K562 (cell line): ENCODE results near the gene E2F7. TPM values are rescaled to one million over a fixed set of nuclear protein-coding genes. Genes with fewer than 3 reads are reported as not detected.

Experiments
- ATAC-seq: fragments of 200-7000 bp; cut with Tn5 transposase; 3 replicates; pipeline ENCODE4 v1.9.1; 2020; ENCODE audit warnings: moderate library complexity
- BruUV-seq: library from RNA; stranded (reverse); fragments of 400-500 nt; replicated peaks from 2 replicates; lab custom pipeline; 2021; lab: Mats Ljungman, UMichigan
- CTCF ChIA-PET: fragments of 300-600 bp; formaldehyde crosslinking; extraction: SDS; loops from one replicate; lab custom pipeline; 2021; ENCODE audit warnings: low intra/inter-chr PET ratio; lab: Yijun Ruan, JAX
- POLR2A ChIA-PET: fragments of 300-600, 350-650 bp; sonication (Branson Sonifier 250); formaldehyde crosslinking; extraction: SDS; loops from one replicate; lab custom pipeline; 2021; ENCODE audit warnings: antibody characterized with exemption, inconsistent platforms; lab: Yijun Ruan, JAX
- DNase-seq, 4 experiments: peaks; one replicate each; pipeline versions ENCODE4 v3.0.0 to v3.0.0-alpha.2; 2011 to 2018; ENCODE audit warnings: low spot score in 3 of 4, mixed read lengths in 3 of 4; ENCODE audit errors: extremely low read depth in 1 of 4
- FAIRE-seq: peaks from 2 replicates; lab custom pipeline; 2011; peaks lifted over from hg19 to GRCh38; lab: Jason Lieb, UNC
- H2AFZ ChIP-seq: 2 replicates; pipeline ENCODE4 v1.6.0; 2011; ENCODE audit warnings: low read depth, low read length, control low read depth, inconsistent platforms
- H3K27ac ChIP-seq: fragments of 200-600 bp; 3 replicates; pipeline ENCODE4 v1.8.0; 2011; ENCODE audit warnings: low read depth, mild to moderate bottlenecking, control low read depth, inconsistent platforms, low read length, moderate library complexity, mixed read lengths; ENCODE audit errors: extremely low read depth
- H3K27me3 ChIP-seq, 2 experiments: fragments of 300-600 bp in 1 of 2; 2 replicates in 1 of 2; 3 replicates in 1 of 2; pipeline versions ENCODE4 v1.6.0 to v1.8.0; 2011; ENCODE audit warnings: inconsistent platforms in 2 of 2, low read length in 2 of 2, mild to moderate bottlenecking in 1 of 2, mixed read lengths in 1 of 2, moderate library complexity in 1 of 2; ENCODE audit not compliant: control insufficient read depth in 2 of 2, insufficient read depth in 2 of 2
- H3K36me3 ChIP-seq: fragments of 300-600 bp; 3 replicates; pipeline ENCODE4 v1.8.0; 2011; ENCODE audit warnings: mild to moderate bottlenecking, low read length, inconsistent platforms; ENCODE audit not compliant: control insufficient read depth, insufficient read depth
- H3K4me1 ChIP-seq, 2 experiments: fragments of 200-600 bp in 1 of 2; replicated peaks in 1 of 2; 2 replicates in 1 of 2; 3 replicates in 1 of 2; pipeline versions ENCODE4 v1.5.1 to v1.8.0; 2011; ENCODE audit warnings: inconsistent platforms in 2 of 2, low read length in 2 of 2, mild to moderate bottlenecking in 1 of 2, mixed read lengths in 1 of 2, moderate library complexity in 1 of 2; ENCODE audit not compliant: control insufficient read depth in 2 of 2, insufficient read depth in 2 of 2
- H3K4me2 ChIP-seq: 2 replicates; pipeline ENCODE4 v1.6.1; 2011; ENCODE audit warnings: low read length, control low read depth, inconsistent platforms, mixed read lengths; ENCODE audit not compliant: insufficient read depth
- H3K4me3 ChIP-seq: fragments of 200-600 bp; sonication (generic), shearing (Covaris generic); 2 replicates; pipeline ENCODE4 v1.5.1; 2016; ENCODE audit warnings: control low read depth, inconsistent platforms
- H3K79me2 ChIP-seq: fragments of 200-600 bp; 3 replicates; pipeline ENCODE4 v1.8.0; 2011; ENCODE audit warnings: low read length, inconsistent platforms; ENCODE audit not compliant: control insufficient read depth, insufficient read depth
- H3K9ac ChIP-seq, 2 experiments: 2 replicates each; pipeline versions ENCODE4 v1.6.0 to v1.6.1; 2011; ENCODE audit warnings: low read depth in 2 of 2, low read length in 2 of 2, control low read depth in 1 of 2, inconsistent platforms in 1 of 2, mild to moderate bottlenecking in 1 of 2, mixed read lengths in 1 of 2; ENCODE audit not compliant: insufficient read depth in 1 of 2
- H3K9me1 ChIP-seq: one replicate; pipeline ENCODE4 v1.6.0; 2011; ENCODE audit warnings: inconsistent platforms, mild to moderate bottlenecking, low read length, moderate library complexity; ENCODE audit not compliant: control insufficient read depth, insufficient read depth
- H3K9me3 ChIP-seq: replicated peaks from 2 replicates; pipeline ENCODE4 v1.5.1; 2011; ENCODE audit warnings: low read depth, low read length, inconsistent platforms; ENCODE audit not compliant: control insufficient read depth, insufficient read depth
- H4K20me1 ChIP-seq: replicated peaks from 2 replicates; pipeline ENCODE4 v1.6.1; 2011; ENCODE audit warnings: low read length, inconsistent platforms, mixed read lengths; ENCODE audit not compliant: control insufficient read depth, insufficient read depth
- ATF4 ChIP-seq: fragments of 450-650 bp; formaldehyde crosslinking; IDR thresholded peaks from 2 replicates; pipeline ENCODE4 v1.4.0; 2022; ENCODE audit warnings: mild to moderate bottlenecking, moderate library complexity
- COPS2 ChIP-seq: fragments of 450-650 bp; conservative IDR thresholded peaks from 2 replicates; pipeline ENCODE4 v1.6.1; 2016; ENCODE audit warnings: mild to moderate bottlenecking, moderate library complexity
- EP400 ChIP-seq: fragments of 450-650 bp; IDR thresholded peaks from 2 replicates; pipeline ENCODE4 v1.6.1; 2017; ENCODE audit warnings: antibody characterized with exemption, mild to moderate bottlenecking, moderate library complexity
- NUFIP1 ChIP-seq: fragments of 450-650 bp; IDR thresholded peaks from 2 replicates; pipeline ENCODE4 v1.6.1; 2018; ENCODE audit not compliant: partially characterized antibody
- PHF8 ChIP-seq: fragments of 200-600 bp; sonication (generic); IDR thresholded peaks from 2 replicates; pipeline ENCODE4 v1.6.1; 2012; ENCODE audit warnings: mixed run types, mild to moderate bottlenecking, inconsistent platforms, low read length, moderate library complexity, borderline replicate concordance
- POU5F1 ChIP-seq: fragments of 150-350 bp; IDR thresholded peaks from 2 replicates; pipeline ENCODE4 v1.6.1; 2014; ENCODE audit warnings: borderline replicate concordance, low read length, low read depth, mild to moderate bottlenecking; ENCODE audit not compliant: partially characterized antibody
- PPARD ChIP-seq: fragments of 250-450 bp; sonication (Bioruptor Pico); IDR thresholded peaks from 2 replicates; pipeline ENCODE4 v1.8.0; 2022; ENCODE audit warnings: inconsistent platforms, mild to moderate bottlenecking, moderate library complexity
- PRPF4 ChIP-seq: fragments of 200-400 bp; formaldehyde crosslinking; IDR thresholded peaks from one replicate; pipeline ENCODE4 v1.6.1; 2017; ENCODE audit warnings: low read length, low read depth, mild to moderate bottlenecking; ENCODE audit not compliant: insufficient read depth, poor library complexity, severe bottlenecking
- RBBP5 ChIP-seq: fragments of 200-600 bp; sonication (generic); IDR thresholded peaks from 2 replicates; pipeline ENCODE4 v1.6.1; 2012; ENCODE audit warnings: borderline replicate concordance, mild to moderate bottlenecking, low read length, control low read depth, inconsistent platforms; ENCODE audit not compliant: insufficient read depth, poor library complexity, severe bottlenecking
- SNAPC5 ChIP-seq: fragments of 250-450 bp; sonication (Bioruptor Pico); IDR thresholded peaks from 2 replicates; pipeline ENCODE4 v1.8.0; 2021; ENCODE audit warnings: moderate library complexity, mild to moderate bottlenecking, inconsistent platforms
- ZC3H4 ChIP-seq: sonication (generic); formaldehyde crosslinking; IDR thresholded peaks from 2 replicates; pipeline ENCODE4 v1.9.0; 2021; ENCODE audit warnings: missing genetic modification reagents, borderline replicate concordance
- ZFP91 ChIP-seq: sonication (generic); formaldehyde crosslinking; IDR thresholded peaks from 2 replicates; pipeline ENCODE4 v1.8.0; 2022; ENCODE audit warnings: mild to moderate bottlenecking, missing genetic modification reagents
- ZNF197 ChIP-seq: fragments of 200-800 bp; sonication (Bioruptor generic); IDR thresholded peaks from 2 replicates; pipeline ENCODE4 v1.6.1; 2016; ENCODE audit warnings: low read depth, missing genetic modification characterization, missing compliant biosample characterization
- WGBS: fragments of 100-300 bp; shearing (Covaris generic); methylation state at CpG from one replicate; pipeline ENCODE4 v1.1.6; 2016; ENCODE audit warnings: low coverage, mixed read lengths; ENCODE audit not compliant: insufficient coverage; ENCODE audit errors: missing lambda C conversion rate; 5-methylcytosine and 5-hydroxymethylcytosine counted together
- in situ Hi-C: fragments of 300-500 bp; cut with MboI; formaldehyde crosslinking; loops from 4 replicates; pipeline ENCODE4 v1.15.0; 2018; ENCODE audit warnings: inconsistent platforms, mixed read lengths
- intact Hi-C: fragments of 100-400 bp; cut with micrococcal nuclease; formaldehyde crosslinking; loops from 2 replicates; pipeline ENCODE4 v1.14.2; 2022
- polyA plus RNA-seq, 8 experiments: library from polyadenylated mRNA; depleted of rRNA in 4 of 8; stranded (reverse) in 5 of 8; unstranded in 3 of 8; fragments of >200 nt; fragmentation: Nextera tagmentation in 2 of 8; fragmentation: Illumina TruSeq in 1 of 8; extraction: Ambion mirVana in 2 of 8; extraction: Trizol in 1 of 8; gene quantifications; 2 replicates each; pipeline versions ENCODE4 v1.2.1 to v1.2.3, GENCODE V29; 2011 to 2014; ENCODE audit warnings: inconsistent platforms in 1 of 8, missing spikeins in 1 of 8
- total RNA-seq, 7 experiments: library from RNA; depleted of rRNA in 6 of 7; stranded (reverse); fragments of >200 nt in 6 of 7; fragmentation: Illumina TruSeq in 2 of 7; extraction: Trizol in 2 of 7; gene quantifications; 2 replicates each; pipeline versions ENCODE4 v1.2.1 to v1.2.3, GENCODE V29; 2011 to 2021; ENCODE audit warnings: low replicate concordance in 1 of 7

E2F7 gene
- total and polyA plus RNA-seq, 9 of the 15 experiments (the other 6 are each of a cell fraction or from before 2014, with no cell fraction given) = 3.4 to 13.6 (median 8.1) TPM

- TF ChIP-seq COPS2 (no peak), ZC3H4 (CRISPR knock-in tag) (no peak)
Measured at GRCh38 chr12:77078231-77078630, 12.9 kb upstream of the E2F7 start (continued).

- DNase-seq (no peak), ATAC-seq (no peak), FAIRE-seq (no peak)
- no peaks in the 10 kb centered on the region for H3K9me3 ChIP-seq
- TF ChIP-seq EP400 (no peak), POU5F1 (no peak), RBBP5 (no peak), PRPF4 (no peak), ZNF197 (CRISPR knock-in tag) (no peak), SNAPC5 (no peak), PHF8 (no peak), NUFIP1 (no peak), PPARD (CRISPR knock-in tag) (no peak), ZFP91 (CRISPR knock-in tag) (no peak), ATF4 (CRISPR knock-in tag) (no peak)
- no peaks in the 10 kb centered on the region for H3K4me1 ChIP-seq
- H3K9ac ChIP-seq = no peak overlapping the region
- 0% methylated on average over 1 of the region's 1 CpG for WGBS
- H4K20me1 ChIP-seq = no peaks in the 10 kb centered on the region
- H3K79me2 ChIP-seq = no peaks in the 10 kb centered on the region
- in situ Hi-C loops = no loop called here
- no peak overlapping the region for H3K4me3 ChIP-seq
- no peak overlapping the region for H3K4me2 ChIP-seq
- BruUV-seq = no TSS peak
- H3K36me3 ChIP-seq = no peaks in the 10 kb centered on the region
- POLR2A ChIA-PET = no interaction called here
- no peak overlapping the region for H3K27ac ChIP-seq
- intact Hi-C loops = no loop called here
- no peaks in the 10 kb centered on the region for H3K27me3 ChIP-seq
- H3K9me1 ChIP-seq = no peaks in the 10 kb centered on the region
- CTCF ChIA-PET = no interaction called here
- H2AFZ ChIP-seq = no peak overlapping the region
Measured at GRCh38 chr12:77076886-77077285, 11.5 kb upstream of the E2F7 start.
